Suprapubic skin (tissue), 4 donors: ENCODE measurements around the gene WWC1.

Source experiments
- EP300 ChIP-seq: sonication (generic); formaldehyde crosslinking; IDR thresholded peaks from one replicate; pipeline ENCODE4 v1.6.1; 2017; ENCODE audit warnings: antibody characterized with exemption
- POLR2AphosphoS5 ChIP-seq, 3 donors: sonication (generic); formaldehyde crosslinking; IDR thresholded peaks; one replicate each; pipeline ENCODE4 v1.6.1; 2017; ENCODE audit warnings: antibody characterized with exemption in 3 of 3

- TF ChIP-seq EP300 = no peak
- no peak for TF ChIP-seq POLR2AphosphoS5 (IDR thresholded peaks at IDR 0.05)
Measured at GRCh38 chr5:168270476-168270875, 21.0 kb upstream of the WWC1 start.
